ENCODE measurements around the gene GFOD1.

- TF ChIP-seq TARDBP (IDR thresholded peaks at IDR 0.05) (no peak), ARNT (IDR thresholded peaks at IDR 0.05) (no peak), CTBP1 (IDR thresholded peaks at IDR 0.05; ENCODE audit: borderline replicate concordance) (no peak), FOXK2 (IDR thresholded peaks at IDR 0.05) (no peak), SP1 (IDR thresholded peaks at IDR 0.05) (no peak), LEF1 (IDR thresholded peaks at IDR 0.05; ENCODE audit: borderline replicate concordance) (no peak), SUZ12 (IDR thresholded peaks at IDR 0.05) (no peak), BHLHE40 (IDR thresholded peaks at IDR 0.05; ENCODE audit: borderline replicate concordance) (no peak), HDGF (IDR thresholded peaks at IDR 0.05; ENCODE audit: borderline replicate concordance) (no peak), ELF4 (IDR thresholded peaks at IDR 0.05) (no peak), FOXA1 (IDR thresholded peaks at IDR 0.05) (no peak), FOXM1 (IDR thresholded peaks at IDR 0.05; ENCODE audit: borderline replicate concordance) (no peak), L3MBTL2 (conservative IDR thresholded peaks at IDR 0.05) (no peak)
These were observed 17.4 kb upstream of the GFOD1 start for GRCh38 chr6:13504611-13505344.
